K562 (cell line): ENCODE results near the gene LRP1-AS. TPM values are rescaled to one million over a fixed set of nuclear protein-coding genes. Genes with fewer than 3 reads are reported as not detected.

Experiments used
- ATAC-seq: fragments of 200-7000 bp; cut with Tn5 transposase; 3 replicates; pipeline ENCODE4 v1.9.1; 2020; ENCODE audit warnings: moderate library complexity
- BruUV-seq: library from RNA; stranded (reverse); fragments of 400-500 nt; replicated peaks from 2 replicates; lab custom pipeline; 2021; lab: Mats Ljungman, UMichigan
- CTCF ChIA-PET: fragments of 300-600 bp; formaldehyde crosslinking; extraction: SDS; loops from one replicate; lab custom pipeline; 2021; ENCODE audit warnings: low intra/inter-chr PET ratio; lab: Yijun Ruan, JAX
- POLR2A ChIA-PET: fragments of 300-600, 350-650 bp; sonication (Branson Sonifier 250); formaldehyde crosslinking; extraction: SDS; loops from one replicate; lab custom pipeline; 2021; ENCODE audit warnings: antibody characterized with exemption, inconsistent platforms; lab: Yijun Ruan, JAX
- DNase-seq, 4 experiments: peaks; one replicate each; pipeline versions ENCODE4 v3.0.0 to v3.0.0-alpha.2; 2011 to 2018; ENCODE audit warnings: low spot score in 3 of 4, mixed read lengths in 3 of 4; ENCODE audit errors: extremely low read depth in 1 of 4
- FAIRE-seq: peaks from 2 replicates; lab custom pipeline; 2011; peaks lifted over from hg19 to GRCh38; lab: Jason Lieb, UNC
- H2AFZ ChIP-seq: 2 replicates; pipeline ENCODE4 v1.6.0; 2011; ENCODE audit warnings: low read depth, low read length, control low read depth, inconsistent platforms
- H3K27ac ChIP-seq: fragments of 200-600 bp; 3 replicates; pipeline ENCODE4 v1.8.0; 2011; ENCODE audit warnings: low read depth, mild to moderate bottlenecking, control low read depth, inconsistent platforms, low read length, moderate library complexity, mixed read lengths; ENCODE audit errors: extremely low read depth
- H3K27me3 ChIP-seq, 2 experiments: fragments of 300-600 bp in 1 of 2; 2 replicates in 1 of 2; 3 replicates in 1 of 2; pipeline versions ENCODE4 v1.6.0 to v1.8.0; 2011; ENCODE audit warnings: inconsistent platforms in 2 of 2, low read length in 2 of 2, mild to moderate bottlenecking in 1 of 2, mixed read lengths in 1 of 2, moderate library complexity in 1 of 2; ENCODE audit not compliant: control insufficient read depth in 2 of 2, insufficient read depth in 2 of 2
- H3K36me3 ChIP-seq: fragments of 300-600 bp; 3 replicates; pipeline ENCODE4 v1.8.0; 2011; ENCODE audit warnings: mild to moderate bottlenecking, low read length, inconsistent platforms; ENCODE audit not compliant: control insufficient read depth, insufficient read depth
- H3K4me1 ChIP-seq, 2 experiments: fragments of 200-600 bp in 1 of 2; replicated peaks in 1 of 2; 2 replicates in 1 of 2; 3 replicates in 1 of 2; pipeline versions ENCODE4 v1.5.1 to v1.8.0; 2011; ENCODE audit warnings: inconsistent platforms in 2 of 2, low read length in 2 of 2, mild to moderate bottlenecking in 1 of 2, mixed read lengths in 1 of 2, moderate library complexity in 1 of 2; ENCODE audit not compliant: control insufficient read depth in 2 of 2, insufficient read depth in 2 of 2
- H3K4me2 ChIP-seq: 2 replicates; pipeline ENCODE4 v1.6.1; 2011; ENCODE audit warnings: low read length, control low read depth, inconsistent platforms, mixed read lengths; ENCODE audit not compliant: insufficient read depth
- H3K4me3 ChIP-seq: fragments of 200-600 bp; sonication (generic), shearing (Covaris generic); 2 replicates; pipeline ENCODE4 v1.5.1; 2016; ENCODE audit warnings: control low read depth, inconsistent platforms
- H3K79me2 ChIP-seq: fragments of 200-600 bp; 3 replicates; pipeline ENCODE4 v1.8.0; 2011; ENCODE audit warnings: low read length, inconsistent platforms; ENCODE audit not compliant: control insufficient read depth, insufficient read depth
- H3K9ac ChIP-seq, 2 experiments: 2 replicates each; pipeline versions ENCODE4 v1.6.0 to v1.6.1; 2011; ENCODE audit warnings: low read depth in 2 of 2, low read length in 2 of 2, control low read depth in 1 of 2, inconsistent platforms in 1 of 2, mild to moderate bottlenecking in 1 of 2, mixed read lengths in 1 of 2; ENCODE audit not compliant: insufficient read depth in 1 of 2
- H3K9me1 ChIP-seq: one replicate; pipeline ENCODE4 v1.6.0; 2011; ENCODE audit warnings: inconsistent platforms, mild to moderate bottlenecking, low read length, moderate library complexity; ENCODE audit not compliant: control insufficient read depth, insufficient read depth
- H3K9me3 ChIP-seq: replicated peaks from 2 replicates; pipeline ENCODE4 v1.5.1; 2011; ENCODE audit warnings: low read depth, low read length, inconsistent platforms; ENCODE audit not compliant: control insufficient read depth, insufficient read depth
- H4K20me1 ChIP-seq: replicated peaks from 2 replicates; pipeline ENCODE4 v1.6.1; 2011; ENCODE audit warnings: low read length, inconsistent platforms, mixed read lengths; ENCODE audit not compliant: control insufficient read depth, insufficient read depth
- BRD4 ChIP-seq: fragments of 200-600 bp; sonication (generic); IDR thresholded peaks from 2 replicates; pipeline ENCODE4 v1.6.1; 2017; ENCODE audit warnings: inconsistent platforms
- CHD2 ChIP-seq: IDR thresholded peaks from 2 replicates; pipeline ENCODE4 v1.6.1; 2011; ENCODE audit warnings: low read depth, low read length
- ESRRB ChIP-seq: fragments of 250-450 bp; sonication (Bioruptor Pico); IDR thresholded peaks from 2 replicates; pipeline ENCODE4 v1.5.0; 2020; ENCODE audit warnings: mild to moderate bottlenecking, moderate library complexity, borderline replicate concordance
- HDAC1 ChIP-seq, 2 experiments: fragments of 450-650 bp; IDR thresholded peaks; 2 replicates each; pipeline ENCODE4 v1.6.1; 2016 to 2017; ENCODE audit warnings: inconsistent platforms in 1 of 2, mild to moderate bottlenecking in 1 of 2, moderate library complexity in 1 of 2
- KLF6 ChIP-seq: fragments of 250-450 bp; sonication (Bioruptor Pico); IDR thresholded peaks from 2 replicates; pipeline ENCODE4 v1.4.0; 2020; ENCODE audit warnings: mild to moderate bottlenecking, moderate library complexity, borderline replicate concordance
- LCOR ChIP-seq: sonication (generic); formaldehyde crosslinking; IDR thresholded peaks from 2 replicates; pipeline ENCODE4 v1.8.0; 2022; ENCODE audit warnings: mild to moderate bottlenecking, missing genetic modification reagents
- MBD1 ChIP-seq: fragments of 250-450 bp; sonication (Bioruptor Pico); IDR thresholded peaks from 2 replicates; pipeline ENCODE4 v1.8.0; 2022; ENCODE audit warnings: inconsistent platforms
- NFYB ChIP-seq: IDR thresholded peaks from 2 replicates; pipeline ENCODE4 v1.6.1; 2011; ENCODE audit warnings: mild to moderate bottlenecking, moderate library complexity; ENCODE audit not compliant: insufficient read length; ENCODE audit errors: extremely low read depth
- RBM25 ChIP-seq: fragments of 200-400 bp; formaldehyde crosslinking; IDR thresholded peaks from 2 replicates; pipeline ENCODE4 v1.6.1; 2018; ENCODE audit warnings: low read length, low read depth, moderate library complexity; ENCODE audit not compliant: severe bottlenecking
- RBM39 ChIP-seq: fragments of 200-400 bp; formaldehyde crosslinking; optimal IDR thresholded peaks from 2 replicates; pipeline ENCODE3; 2018; ENCODE audit warnings: low read depth, low read length
- SAP30 ChIP-seq: fragments of 200-600 bp; sonication (generic); IDR thresholded peaks from 2 replicates; pipeline ENCODE4 v1.6.1; 2012; ENCODE audit warnings: borderline replicate concordance, low read depth, mild to moderate bottlenecking, moderate library complexity, low read length, control low read depth, inconsistent platforms; ENCODE audit not compliant: insufficient read depth, poor library complexity, severe bottlenecking
- SMARCA4 ChIP-seq: fragments of 450-650 bp; IDR thresholded peaks from 2 replicates; pipeline ENCODE4 v1.6.1; 2016
- SPI1 ChIP-seq: IDR thresholded peaks from 2 replicates; pipeline ENCODE4 v1.6.1; 2011; ENCODE audit warnings: low read depth, low read length, control low read depth, borderline replicate concordance
- YY1 ChIP-seq, 3 experiments: IDR thresholded peaks; 2 replicates each; pipeline ENCODE4 v1.6.1; 2011; ENCODE audit warnings: low read length in 2 of 3, mild to moderate bottlenecking in 2 of 3, moderate library complexity in 2 of 3, borderline replicate concordance in 1 of 3, control low read depth in 1 of 3, low read depth in 1 of 3; ENCODE audit not compliant: insufficient read depth in 3 of 3, insufficient replicate concordance in 2 of 3, control insufficient read depth in 1 of 3, insufficient read length in 1 of 3; ENCODE audit errors: extremely low read depth in 1 of 3
- ZBTB17 ChIP-seq: fragments of 450-650 bp; formaldehyde crosslinking; IDR thresholded peaks from 2 replicates; pipeline ENCODE4 v1.4.0; 2020; ENCODE audit warnings: mild to moderate bottlenecking
- ZNF239 ChIP-seq: fragments of 250-450 bp; sonication (Bioruptor Pico); IDR thresholded peaks from 2 replicates; pipeline ENCODE4 v1.4.0; 2020; ENCODE audit warnings: mild to moderate bottlenecking
- ZNF253 ChIP-seq: fragments of 250-450 bp; sonication (Bioruptor Pico); conservative IDR thresholded peaks from 2 replicates; pipeline ENCODE4 v1.6.1; 2021; ENCODE audit warnings: mild to moderate bottlenecking
- ZNF778 ChIP-seq: fragments of 450-650 bp; formaldehyde crosslinking; IDR thresholded peaks from 2 replicates; pipeline ENCODE4 v1.4.0; 2020; ENCODE audit warnings: mild to moderate bottlenecking, moderate library complexity
- ZSCAN32 ChIP-seq: fragments of 450-650 bp; formaldehyde crosslinking; IDR thresholded peaks from 2 replicates; pipeline ENCODE4 v1.4.0; 2020; ENCODE audit warnings: mild to moderate bottlenecking, moderate library complexity
- WGBS: fragments of 100-300 bp; shearing (Covaris generic); methylation state at CpG from one replicate; pipeline ENCODE4 v1.1.6; 2016; ENCODE audit warnings: low coverage, mixed read lengths; ENCODE audit not compliant: insufficient coverage; ENCODE audit errors: missing lambda C conversion rate; 5-methylcytosine and 5-hydroxymethylcytosine counted together
- in situ Hi-C: fragments of 300-500 bp; cut with MboI; formaldehyde crosslinking; loops from 4 replicates; pipeline ENCODE4 v1.15.0; 2018; ENCODE audit warnings: inconsistent platforms, mixed read lengths
- intact Hi-C: fragments of 100-400 bp; cut with micrococcal nuclease; formaldehyde crosslinking; loops from 2 replicates; pipeline ENCODE4 v1.14.2; 2022
- polyA plus RNA-seq, 8 experiments: library from polyadenylated mRNA; depleted of rRNA in 4 of 8; stranded (reverse) in 5 of 8; unstranded in 3 of 8; fragments of >200 nt; fragmentation: Nextera tagmentation in 2 of 8; fragmentation: Illumina TruSeq in 1 of 8; extraction: Ambion mirVana in 2 of 8; extraction: Trizol in 1 of 8; gene quantifications; 2 replicates each; pipeline versions ENCODE4 v1.2.1 to v1.2.3, GENCODE V29; 2011 to 2014; ENCODE audit warnings: inconsistent platforms in 1 of 8, missing spikeins in 1 of 8
- total RNA-seq, 7 experiments: library from RNA; depleted of rRNA in 6 of 7; stranded (reverse); fragments of >200 nt in 6 of 7; fragmentation: Illumina TruSeq in 2 of 7; extraction: Trizol in 2 of 7; gene quantifications; 2 replicates each; pipeline versions ENCODE4 v1.2.1 to v1.2.3, GENCODE V29; 2011 to 2021; ENCODE audit warnings: low replicate concordance in 1 of 7

The LRP1-AS gene
- total and polyA plus RNA-seq, 9 of the 15 experiments (the other 6 are each of a cell fraction or from before 2014, with no cell fraction given) = not detected

GRCh38 chr12:57110104-57111030 lies 37.1 kb downstream of the LRP1-AS start:
- Histone ChIP-seq H4K20me1 (no peaks in the 10 kb centered on the region), H3K9me3 (no peaks in the 10 kb centered on the region), H3K79me2 (peaks cover 12% of the 10 kb centered on the region; the same call in 2 of the 3 replicates), H3K4me3 (peak overlapping the region; percentile 48), H3K36me3 (peaks cover 18% of the 10 kb centered on the region; the same call in 2 of the 3 replicates), H3K9me1 (no peaks in the 10 kb centered on the region), H3K27ac (peak overlapping the region; percentile 91), H3K4me2 (peak overlapping the region; percentile 97), H3K27me3 (no peaks in the 10 kb centered on the region), H3K4me1 (peaks cover 22 to 37% of the 10 kb centered on the region in 2 experiments; a peak in 4 of 5 replicates), H2AFZ (peak overlapping the region; percentile 93), H3K9ac (peak overlapping the region; percentile 81 to 92)
- WGBS = 5% methylated on average over 19 of the region's 28 CpGs
- FAIRE-seq = peak; percentile 84
- POLR2A ChIA-PET = interaction anchor here (0.6 to 2.5 kb wide), 14 partner anchors 9 to 385 kb away, joined by 3 to 32 read pairs (median 6); partner anchors contain the start of genes NACA and NEMP1
- in situ Hi-C loops (loop anchor here (5.0 kb wide), 2 partner anchors 43 to 103 kb away; partner anchors contain the start of gene ZBTB39), intact Hi-C loops (loop anchor here (1.0 to 5.0 kb wide), 2 partner anchors 22 to 268 kb away; no protein-coding TSS in a partner anchor)
- peak; percentile 62 for ATAC-seq
- CTCF ChIA-PET = interaction anchor here (0.6 to 3.4 kb wide), 2 partner anchors 40 to 89 kb away, joined by 4 to 73 read pairs; no protein-coding TSS in a partner anchor
- BruUV-seq = TSS peak; percentile 86
- peak; percentile 66 to 84 (median 76) for DNase-seq
- TF ChIP-seq CHD2 (no peak; the same call in 1 of the 2 replicates), ZSCAN32 (CRISPR knock-in tag) (no peak), ZNF239 (CRISPR knock-in tag) (no peak), ZNF778 (no peak), KLF6 (no peak), BRD4 (no peak), ZBTB17 (no peak; the same call in 1 of the 2 replicates), RBM25 (no peak), SAP30 (no peak), SPI1 (peak; percentile 51; the same call in 1 of the 2 replicates), YY1 (IDR thresholded peaks at IDR 0.05; ENCODE audit: borderline replicate concordance in 1 of 3, control insufficient read depth in 1 of 3, extremely low read depth in 1 of 3, insufficient read depth in 3 of 3, insufficient read length in 1 of 3, insufficient replicate concordance in 2 of 3, low read depth in 1 of 3, low read length in 2 of 3) (no peak), MBD1 (CRISPR knock-in tag) (no peak), LCOR (CRISPR knock-in tag) (no peak), ESRRB (CRISPR knock-in tag) (no peak), HDAC1 (IDR thresholded peaks at IDR 0.05) (0 out of 4 replicates have a peak, but pooled peaks of 1 of the 2 experiments have one; percentile 23), SMARCA4 (peak; percentile 46; the same call in 1 of the 2 replicates), ZNF253 (CRISPR knock-in tag) (no peak), RBM39 (no peak), NFYB (no peak)
